DMS114 treated with DMSO at 0.1 percent for 48 hours (cell line): ENCODE measurements around the gene PRKAG2.

ENCODE experiments used
- DNase-seq: peaks from one replicate; lab custom pipeline; 2025; ENCODE audit not compliant: unreplicated experiment; lab: John Stamatoyannopoulos, UW

PRKAG2 gene

DNA sequence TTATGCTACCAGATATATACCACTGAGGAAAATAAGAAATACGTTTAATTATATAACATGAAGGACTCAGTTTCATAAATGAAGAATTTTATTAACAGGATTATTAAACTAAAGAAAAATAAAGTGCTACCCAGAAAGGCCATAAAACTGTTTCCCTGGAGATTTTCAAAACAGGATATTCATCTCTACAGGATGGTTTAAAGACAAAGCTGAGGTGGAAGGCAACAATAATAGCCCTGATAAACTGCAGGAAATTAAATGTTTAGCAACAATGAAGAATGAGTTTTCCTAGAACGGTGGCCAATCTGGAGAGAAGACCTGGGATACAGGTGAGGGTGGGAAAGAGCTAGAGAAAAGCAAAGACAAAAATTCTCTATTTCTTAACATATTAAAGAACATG is 369.1 kb downstream of the PRKAG2 start:
- DNase-seq, result no peak

DNA sequence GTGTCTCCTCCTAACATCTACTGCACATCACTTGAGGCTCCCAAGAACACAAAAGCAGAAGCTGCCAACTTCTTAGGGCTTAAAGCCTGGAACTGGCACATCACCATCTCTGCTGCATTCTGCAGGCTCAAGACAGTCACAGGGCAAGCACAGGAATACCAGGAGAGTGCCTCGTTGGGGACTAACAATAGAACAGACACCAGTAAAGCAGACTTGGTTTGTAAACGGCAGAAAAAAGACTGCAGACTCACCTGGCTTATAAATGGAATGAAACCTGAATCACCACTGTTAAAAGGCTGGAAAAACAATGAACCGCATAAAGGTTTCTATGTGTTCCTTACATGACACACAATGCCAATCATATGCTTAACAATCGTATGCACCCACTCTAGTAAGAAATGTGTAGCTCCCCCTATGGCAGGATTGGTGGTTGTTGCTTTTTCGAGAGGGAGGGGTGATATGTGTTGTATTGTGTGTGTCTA is 370.0 kb downstream of the PRKAG2 start:
- no peak for DNase-seq
